ENCODE results near the gene CCDC60.

- TF ChIP-seq POLR2A (IDR thresholded peaks at IDR 0.05; ENCODE audit: low read depth, low read length) (no peak), TAF1 (IDR thresholded peaks at IDR 0.05; ENCODE audit: low read depth, low read length) (no peak), POLR2AphosphoS5 (IDR thresholded peaks at IDR 0.05; ENCODE audit: low read depth, low read length) (no peak), POU2F2 (IDR thresholded peaks at IDR 0.05; ENCODE audit: low read depth, low read length) (no peak)
Observed at GRCh38 chr12:119373666-119374065, 39.1 kb downstream of the CCDC60 start.

Measured in GM12891 (cell line).